ENCODE data around the gene KLK13. TPM values are rescaled to one million over a fixed set of nuclear protein-coding genes. Genes with fewer than 3 reads are reported as not detected.

The KLK13 gene
- total and polyA plus RNA-seq, 2 of the 13 experiments (the other 11 are each of a cell fraction or from before 2014, with no cell fraction given) = 0.09 TPM; not detected in 1

- TF ChIP-seq, protein P1, sequence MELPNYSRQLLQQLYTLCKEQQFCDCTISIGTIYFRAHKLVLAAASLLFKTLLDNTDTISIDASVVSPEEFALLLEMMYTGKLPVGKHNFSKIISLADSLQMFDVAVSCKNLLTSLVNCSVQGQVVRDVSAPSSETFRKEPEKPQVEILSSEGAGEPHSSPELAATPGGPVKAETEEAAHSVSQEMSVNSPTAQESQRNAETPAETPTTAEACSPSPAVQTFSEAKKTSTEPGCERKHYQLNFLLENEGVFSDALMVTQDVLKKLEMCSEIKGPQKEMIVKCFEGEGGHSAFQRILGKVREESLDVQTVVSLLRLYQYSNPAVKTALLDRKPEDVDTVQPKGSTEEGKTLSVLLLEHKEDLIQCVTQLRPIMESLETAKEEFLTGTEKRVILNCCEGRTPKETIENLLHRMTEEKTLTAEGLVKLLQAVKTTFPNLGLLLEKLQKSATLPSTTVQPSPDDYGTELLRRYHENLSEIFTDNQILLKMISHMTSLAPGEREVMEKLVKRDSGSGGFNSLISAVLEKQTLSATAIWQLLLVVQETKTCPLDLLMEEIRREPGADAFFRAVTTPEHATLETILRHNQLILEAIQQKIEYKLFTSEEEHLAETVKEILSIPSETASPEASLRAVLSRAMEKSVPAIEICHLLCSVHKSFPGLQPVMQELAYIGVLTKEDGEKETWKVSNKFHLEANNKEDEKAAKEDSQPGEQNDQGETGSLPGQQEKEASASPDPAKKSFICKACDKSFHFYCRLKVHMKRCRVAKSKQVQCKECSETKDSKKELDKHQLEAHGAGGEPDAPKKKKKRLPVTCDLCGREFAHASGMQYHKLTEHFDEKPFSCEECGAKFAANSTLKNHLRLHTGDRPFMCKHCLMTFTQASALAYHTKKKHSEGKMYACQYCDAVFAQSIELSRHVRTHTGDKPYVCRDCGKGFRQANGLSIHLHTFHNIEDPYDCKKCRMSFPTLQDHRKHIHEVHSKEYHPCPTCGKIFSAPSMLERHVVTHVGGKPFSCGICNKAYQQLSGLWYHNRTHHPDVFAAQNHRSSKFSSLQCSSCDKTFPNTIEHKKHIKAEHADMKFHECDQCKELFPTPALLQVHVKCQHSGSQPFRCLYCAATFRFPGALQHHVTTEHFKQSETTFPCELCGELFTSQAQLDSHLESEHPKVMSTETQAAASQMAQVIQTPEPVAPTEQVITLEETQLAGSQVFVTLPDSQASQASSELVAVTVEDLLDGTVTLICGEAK (IDR thresholded peaks at IDR 0.05) = peak; percentile 56
- TF ChIP-seq, protein P1 (CRISPR knock-in tag; IDR thresholded peaks at IDR 0.05) = peak; percentile 76; the same call in 1 of the 2 replicates
- TF ChIP-seq ZNF552 (CRISPR knock-in tag; IDR thresholded peaks at IDR 0.05; ENCODE audit: borderline replicate concordance) (no peak), ZNF335 (CRISPR knock-in tag; IDR thresholded peaks at IDR 0.05) (peak; percentile 70; the same call in 1 of the 2 replicates), ZBTB38 (CRISPR knock-in tag; IDR thresholded peaks at IDR 0.05) (no peak), ZNF619 (CRISPR knock-in tag; IDR thresholded peaks at IDR 0.05) (peak; percentile 79; the same call in 1 of the 2 replicates), ZNF891 (CRISPR knock-in tag; IDR thresholded peaks at IDR 0.05) (no peak), PRMT3 (CRISPR knock-in tag; IDR thresholded peaks at IDR 0.05; ENCODE audit: borderline replicate concordance, low read depth) (no peak), ZNF780A (CRISPR knock-in tag; IDR thresholded peaks at IDR 0.05) (no peak), RERE (CRISPR knock-in tag; IDR thresholded peaks at IDR 0.05; ENCODE audit: low read depth) (no peak), ZNF224 (CRISPR knock-in tag; IDR thresholded peaks at IDR 0.05) (peak; percentile 88; the same call in 1 of the 2 replicates), HDAC2 (CRISPR knock-in tag; IDR thresholded peaks at IDR 0.05) (0 out of 2 replicates have a peak, but pooled peaks have one; percentile 27), ZNF282 (IDR thresholded peaks at IDR 0.05; ENCODE audit: partially characterized antibody) (no peak)
- TF ChIP-seq, protein P2, sequence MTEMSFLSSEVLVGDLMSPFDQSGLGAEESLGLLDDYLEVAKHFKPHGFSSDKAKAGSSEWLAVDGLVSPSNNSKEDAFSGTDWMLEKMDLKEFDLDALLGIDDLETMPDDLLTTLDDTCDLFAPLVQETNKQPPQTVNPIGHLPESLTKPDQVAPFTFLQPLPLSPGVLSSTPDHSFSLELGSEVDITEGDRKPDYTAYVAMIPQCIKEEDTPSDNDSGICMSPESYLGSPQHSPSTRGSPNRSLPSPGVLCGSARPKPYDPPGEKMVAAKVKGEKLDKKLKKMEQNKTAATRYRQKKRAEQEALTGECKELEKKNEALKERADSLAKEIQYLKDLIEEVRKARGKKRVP (CRISPR knock-in tag; IDR thresholded peaks at IDR 0.05) = no peak
These were observed 43.3 kb upstream of the KLK13 start, which contains the start of gene CTU1 (continued) for GRCh38 chr19:51108066-51108804.
